Dermis microvascular lymphatic vessel endothelial cell (primary cell): ENCODE data around the gene PLK5. TPM values are rescaled to one million over a fixed set of nuclear protein-coding genes. Genes with fewer than 3 reads are reported as not detected.
"Not testable (repeated sequence)": the region's sequence is repeated elsewhere in the genome, so short reads cannot be mapped to it uniquely, and the experiment has no call there.

ENCODE experiments used
- DNase-seq, 2 donors: peaks; one replicate each; pipeline versions ENCODE4 v3.0.0 to v3.0.0-alpha.2; 2010; ENCODE audit warnings: low read depth in 2 of 2
- total RNA-seq: library from RNA; depleted of rRNA; stranded (reverse); fragments of >200 nt; gene quantifications from 2 replicates; pipeline ENCODE4 v1.2.1, GENCODE V29; 2014

PLK5 gene
- total RNA-seq, 1 donor from 2014 or later = not detected

GRCh38 chr19:1525343-1525742, 1.5 kb downstream of the PLK5 start:
- DNase-seq = no peak

GRCh38 chr19:1526066-1526778, 2.3 kb downstream of the PLK5 start:
- no peak for DNase-seq

- DNase-seq = no peak
These were observed 3.2 kb downstream of the PLK5 start for GRCh38 chr19:1526979-1527649.

GRCh38 chr19:1527650-1528309, 3.9 kb downstream of the PLK5 start:
- no peak for DNase-seq

- no peak for DNase-seq
These were observed 4.9 kb downstream of the PLK5 start for GRCh38 chr19:1528596-1529429.

- no peak for DNase-seq
These were observed 5.5 kb downstream of the PLK5 start for GRCh38 chr19:1529430-1529816.

- not testable (repeated sequence) for DNase-seq
These were observed 7.0 kb downstream of the PLK5 start for GRCh38 chr19:1530856-1531255.

GRCh38 chr19:1531587-1531986, 7.7 kb downstream of the PLK5 start:
- no peak for DNase-seq

- no peak for DNase-seq
These were observed 8.1 kb downstream of the PLK5 start for GRCh38 chr19:1532003-1532402.

- DNase-seq = no peak
These were observed 9.8 kb downstream of the PLK5 start for GRCh38 chr19:1533510-1534150.

- DNase-seq = no peak
These were observed 11.1 kb downstream of the PLK5 start for GRCh38 chr19:1534972-1535371.

- DNase-seq = not testable (repeated sequence)
These were observed 11.8 kb downstream of the PLK5 start for GRCh38 chr19:1535699-1536098.

GRCh38 chr19:1538978-1539377, 15.1 kb downstream of the PLK5 start:
- DNase-seq = no peak

- DNase-seq = not testable (repeated sequence)
These were observed 15.9 kb downstream of the PLK5 start for GRCh38 chr19:1539749-1540148.

- no peak for DNase-seq
These were observed 16.6 kb downstream of the PLK5 start for GRCh38 chr19:1540365-1540925.

GRCh38 chr19:1549332-1549945, 25.6 kb downstream of the PLK5 start:
- DNase-seq = no peak

GRCh38 chr19:1551068-1552040, 27.5 kb downstream of the PLK5 start:
- DNase-seq = no peak

- no peak for DNase-seq
These were observed 29.5 kb downstream of the PLK5 start for GRCh38 chr19:1553415-1553814.

GRCh38 chr19:1554968-1555367, 31.1 kb downstream of the PLK5 start:
- no peak for DNase-seq
